Measurements from ENCODE around the gene NCAN. TPM values are rescaled to one million over a fixed set of nuclear protein-coding genes. Genes with fewer than 3 reads are reported as not detected.

The NCAN gene
- polyA plus RNA-seq, 10 donors, result 0.04 to 0.84 (median 0.10) TPM

GRCh38 chr19:19280561-19280960, 68.8 kb downstream of the NCAN start:
- peak; percentile 39 to 45 (median 39) for DNase-seq

- DNase-seq, result no peak
Measured at GRCh38 chr19:19285686-19286085, 73.9 kb downstream of the NCAN start.

- DNase-seq, result no peak
Measured at GRCh38 chr19:19292607-19293006, 80.8 kb downstream of the NCAN start.

GRCh38 chr19:19294914-19295313, 83.2 kb downstream of the NCAN start:
- DNase-seq, result no peak

GRCh38 chr19:19296953-19297689, 85.4 kb downstream of the NCAN start:
- no peak for DNase-seq

GRCh38 chr19:19297759-19298158, 86.0 kb downstream of the NCAN start:
- DNase-seq, result no peak

- no peak for DNase-seq
Measured at GRCh38 chr19:19300613-19301012, 88.9 kb downstream of the NCAN start.

Other genes starting within 250 kb of the NCAN start
- 10 to 100 TPM; 45.5 to 96.1 (median 58.4) TPM for gene SUGP2, start 178.4 kb upstream of the NCAN start, polyA plus RNA-seq (ENCODE audit: insufficient read length in 10 of 10)
- 10 to 100 TPM; 20.5 to 33.1 (median 29.5) TPM for gene ARMC6, start 178.4 kb upstream of the NCAN start, polyA plus RNA-seq (ENCODE audit: insufficient read length in 10 of 10)
- 10 to 100 TPM in 2 of 10 donors, 1 to 10 TPM in 8; 7.5 to 10.7 (median 9.3) TPM for gene SLC25A42, start 148.0 kb upstream of the NCAN start, polyA plus RNA-seq (ENCODE audit: insufficient read length in 10 of 10)
- 10 to 100 TPM; 16.8 to 26.9 (median 21.5) TPM for gene TMEM161A, start 73.5 kb upstream of the NCAN start, polyA plus RNA-seq (ENCODE audit: insufficient read length in 10 of 10)
- gene MEF2B, start 41.7 kb upstream of the NCAN start, polyA plus RNA-seq (ENCODE audit: insufficient read length in 10 of 10), result 1 to 10 TPM in 7 of 10 donors, under 1 TPM in 3; 0.71 to 2.3 (median 1.2) TPM
- 10 to 100 TPM in 7 of 10 donors, 1 to 10 TPM in 3; 9.0 to 13.7 (median 10.9) TPM for gene BORCS8, start 19.8 kb upstream of the NCAN start, polyA plus RNA-seq (ENCODE audit: insufficient read length in 10 of 10)
- 10 to 100 TPM; 46.6 to 71.4 (median 60.1) TPM for gene RFXANK, start 19.7 kb upstream of the NCAN start, polyA plus RNA-seq (ENCODE audit: insufficient read length in 10 of 10)
- 10 to 100 TPM in 5 of 10 donors, 1 to 10 TPM in 5; 7.3 to 14.6 (median 10.4) TPM for gene NR2C2AP, start 8.5 kb upstream of the NCAN start, polyA plus RNA-seq (ENCODE audit: insufficient read length in 10 of 10)
- gene TM6SF2, start 61.3 kb downstream of the NCAN start, polyA plus RNA-seq (ENCODE audit: insufficient read length in 10 of 10), result 1 to 10 TPM; 1.5 to 4.1 (median 2.0) TPM
- 10 to 100 TPM; 29.4 to 39.8 (median 33.2) TPM for gene SUGP1, start 108.6 kb downstream of the NCAN start, polyA plus RNA-seq (ENCODE audit: insufficient read length in 10 of 10)
- gene MAU2, start 108.9 kb downstream of the NCAN start, polyA plus RNA-seq (ENCODE audit: insufficient read length in 10 of 10), result 10 to 100 TPM; 29.4 to 59.3 (median 37.9) TPM
- gene GATAD2A, start 193.7 kb downstream of the NCAN start, polyA plus RNA-seq (ENCODE audit: insufficient read length in 10 of 10), result 10 to 100 TPM; 44.1 to 57.1 (median 47.3) TPM